ENCODE results near the gene DOK7. TPM values are rescaled to one million over a fixed set of nuclear protein-coding genes. Genes with fewer than 3 reads are reported as not detected.

Gene DOK7
- total and polyA plus RNA-seq, 3 donors from 2014 or later: 9.3 to 29.5 (median 22.9) TPM

- Histone ChIP-seq H3K36me3 (ENCODE audit: low read depth, missing control alignments) (no peaks in the 10 kb centered on the region), H3K27me3 (no peaks in the 10 kb centered on the region), H3K9me3 (no peaks in the 10 kb centered on the region), H3K4me3 (no peak overlapping the region), H3K27ac (no peak overlapping the region), H3K4me1 (no peaks in the 10 kb centered on the region)
- TF ChIP-seq POLR2A (IDR thresholded peaks at IDR 0.05) (no peak), CTCF (IDR thresholded peaks at IDR 0.05) (no peak)
- 90% methylated on average over 9 to 17 of the region's 17 CpGs for WGBS, 2 donors
- no peak for DNase-seq
- intact Hi-C loops (cut with DNase I; ENCODE audit: low total_unique reads): no loop called here
These were observed 51.2 kb downstream of the DOK7 start for GRCh38 chr4:3514221-3514780.

GRCh38 chr4:3514806-3515501 lies 51.8 kb downstream of the DOK7 start:
- no peak for DNase-seq
- no peak for TF ChIP-seq POLR2A (IDR thresholded peaks at IDR 0.05)
- no peak for TF ChIP-seq CTCF (IDR thresholded peaks at IDR 0.05)
- Histone ChIP-seq H3K4me3 (no peak overlapping the region), H3K27ac (no peak overlapping the region), H3K27me3 (no peaks in the 10 kb centered on the region), H3K9me3 (no peaks in the 10 kb centered on the region), H3K4me1 (no peaks in the 10 kb centered on the region), H3K36me3 (ENCODE audit: low read depth, missing control alignments) (no peaks in the 10 kb centered on the region)
- intact Hi-C loops (cut with DNase I; ENCODE audit: low total_unique reads): no loop called here
- WGBS, 2 donors: 92% methylated on average over 30 to 31 of the region's 31 CpGs

GRCh38 chr4:3515646-3516045 lies 52.5 kb downstream of the DOK7 start:
- DNase-seq: no peak
- Histone ChIP-seq H3K27me3 (no peaks in the 10 kb centered on the region), H3K36me3 (ENCODE audit: low read depth, missing control alignments) (no peaks in the 10 kb centered on the region), H3K4me3 (no peak overlapping the region), H3K9me3 (no peaks in the 10 kb centered on the region), H3K4me1 (no peaks in the 10 kb centered on the region), H3K27ac (no peak overlapping the region)
- no peak for TF ChIP-seq POLR2A (IDR thresholded peaks at IDR 0.05)
- no peak for TF ChIP-seq CTCF (IDR thresholded peaks at IDR 0.05)
- WGBS, 2 donors: 82 to 84% methylated on average over 8 to 15 of the region's 15 CpGs
- intact Hi-C loops (cut with DNase I; ENCODE audit: low total_unique reads): no loop called here

- 91% methylated on average over 20 to 32 of the region's 32 CpGs for WGBS, 2 donors
- no peak for TF ChIP-seq POLR2A (IDR thresholded peaks at IDR 0.05)
- TF ChIP-seq CTCF (IDR thresholded peaks at IDR 0.05): no peak
- H3K27me3 ChIP-seq: no peaks in the 10 kb centered on the region
These were observed 53.1 kb downstream of the DOK7 start for GRCh38 chr4:3516061-3516835.

More at GRCh38 chr4:3516061-3516835, 53.1 kb downstream of the DOK7 start:
- intact Hi-C loops (cut with DNase I; ENCODE audit: low total_unique reads): no loop called here
- Histone ChIP-seq H3K9me3 (no peaks in the 10 kb centered on the region), H3K4me1 (no peaks in the 10 kb centered on the region), H3K4me3 (no peak overlapping the region), H3K36me3 (ENCODE audit: low read depth, missing control alignments) (no peaks in the 10 kb centered on the region), H3K27ac (no peak overlapping the region)
- DNase-seq: no peak

Data from testis (tissue), 3 donors.